Activated T-cell treated with anti-CD3 and anti-CD28 coated beads, Interleukin-2, amount 50 U/mL, for 72 hours (primary cell): ENCODE data around the gene PRKAG1. TPM values are rescaled to one million over a fixed set of nuclear protein-coding genes. Genes with fewer than 3 reads are reported as not detected.

Source experiments
- ATAC-seq, 2 donors: fragments of 150-1000 bp; cut with Tn5 transposase; replicated peaks in 1 of 2; 2 replicates each; pipeline ENCODE4 v1.10.0; 2021; ENCODE audit warnings: moderate library complexity in 2 of 2, mild to moderate bottlenecking in 1 of 2
- DNase-seq, 2 donors: peaks; one replicate each; pipeline ENCODE4 v3.0.0; 2021 to 2022; ENCODE audit warnings: mixed read lengths in 1 of 2
- H3K27ac Mint-ChIP-seq: one replicate; pipeline ENCODE4 v1.8.0; 2022; ENCODE audit warnings: mild to moderate bottlenecking, moderate library complexity, mixed read lengths
- H3K27me3 Mint-ChIP-seq: one replicate; pipeline ENCODE4 v1.8.0; 2022; ENCODE audit warnings: low read depth, mixed read lengths
- H3K36me3 Mint-ChIP-seq, 2 donors: one replicate each; pipeline ENCODE4 v1.8.0; 2022; ENCODE audit warnings: mixed read lengths in 2 of 2, mild to moderate bottlenecking in 1 of 2; ENCODE audit not compliant: insufficient read depth in 2 of 2
- H3K4me1 Mint-ChIP-seq: one replicate; pipeline ENCODE4 v1.8.0; 2022; ENCODE audit warnings: low read depth, mixed read lengths
- H3K4me3 Mint-ChIP-seq, 2 donors: one replicate each; pipeline ENCODE4 v1.8.0; 2022; ENCODE audit warnings: mild to moderate bottlenecking in 2 of 2, mixed read lengths in 2 of 2, moderate library complexity in 2 of 2
- H3K9me3 Mint-ChIP-seq, 2 donors: one replicate each; pipeline ENCODE4 v1.8.0; 2022; ENCODE audit warnings: mixed read lengths in 2 of 2
- total RNA-seq, 2 donors: library from RNA; stranded (reverse); gene quantifications; one replicate each; pipeline ENCODE4 v1.2.3, GENCODE V29; 2022

Gene PRKAG1
- total RNA-seq, 2 donors from 2014 or later, result 66.1 to 79.3 TPM

DNA sequence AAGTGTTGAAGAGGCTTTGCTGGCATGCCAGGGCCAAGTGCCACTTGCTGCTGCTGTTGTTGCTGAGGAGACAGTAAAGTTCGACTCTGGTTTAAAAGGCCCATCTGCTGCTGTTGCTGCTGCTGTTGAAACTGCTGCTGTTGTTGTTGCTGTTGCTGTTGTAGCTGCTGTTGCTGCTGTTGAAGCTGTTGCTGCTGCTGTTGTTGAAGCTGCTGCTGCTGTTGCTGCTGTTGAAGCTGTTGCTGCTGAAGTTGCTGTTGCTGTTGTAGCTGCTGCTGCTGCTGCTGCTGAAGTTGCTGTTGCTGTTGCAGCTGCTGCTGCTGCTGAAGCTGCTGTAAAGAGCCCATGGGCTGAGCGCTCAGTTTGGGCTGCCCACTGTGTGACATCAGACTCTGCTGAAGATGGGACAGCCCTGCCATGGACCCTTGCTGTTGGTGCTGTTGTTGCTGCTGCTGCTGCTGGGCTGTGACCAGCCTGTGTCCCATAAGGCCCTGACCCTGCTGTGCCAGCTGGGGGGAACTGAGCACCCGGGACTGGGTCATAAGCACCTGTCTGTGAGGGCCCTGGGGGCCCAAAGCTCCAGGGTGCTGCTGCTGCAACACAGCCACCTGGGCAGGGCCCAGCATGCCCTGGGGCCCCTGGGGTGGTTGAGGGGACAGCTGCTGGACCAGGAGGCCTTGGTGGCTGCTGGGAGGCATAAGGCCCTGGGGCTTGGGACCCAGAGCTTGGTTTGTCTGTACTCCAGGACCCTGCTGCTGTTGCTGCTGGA lies 14.3 kb upstream of the PRKAG1 start:
- Mint-ChIP-seq H3K27me3 (no peaks in the 10 kb centered on the region), H3K4me3 (no peak overlapping the region), H3K27ac (no peak overlapping the region), H3K36me3 (peaks cover 3 to 19% of the 10 kb centered on the region in 2 donors), H3K9me3 (no peaks in the 10 kb centered on the region), H3K4me1 (no peaks in the 10 kb centered on the region)
- ATAC-seq (no peak), DNase-seq (no peak)

DNA sequence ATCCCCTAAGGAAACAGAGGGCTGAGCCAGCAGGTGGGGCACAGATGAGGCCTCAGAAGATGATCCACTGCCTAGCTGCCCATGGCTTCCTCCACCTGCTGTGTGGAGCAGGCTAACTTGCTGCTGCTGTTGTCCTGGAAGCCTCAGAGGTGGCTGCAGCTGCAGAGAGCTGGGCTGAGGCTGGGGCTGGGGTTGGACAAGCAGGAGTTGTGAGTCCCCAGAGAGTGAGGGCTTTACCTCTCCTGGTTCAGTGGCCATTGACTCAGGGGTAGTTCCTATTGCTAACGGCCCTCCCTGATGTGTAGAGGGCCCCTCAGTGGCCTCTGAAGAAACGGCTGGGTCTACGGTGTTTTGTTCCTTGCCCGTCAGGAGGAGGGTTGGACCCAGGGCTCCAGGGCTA lies 13.7 kb upstream of the PRKAG1 start:
- no peak for ATAC-seq
- Mint-ChIP-seq H3K4me1 (no peaks in the 10 kb centered on the region), H3K36me3 (peaks cover 4 to 19% of the 10 kb centered on the region in 2 donors), H3K27me3 (no peaks in the 10 kb centered on the region), H3K4me3 (no peak overlapping the region), H3K27ac (no peak overlapping the region), H3K9me3 (no peaks in the 10 kb centered on the region)
- no peak for DNase-seq

DNA sequence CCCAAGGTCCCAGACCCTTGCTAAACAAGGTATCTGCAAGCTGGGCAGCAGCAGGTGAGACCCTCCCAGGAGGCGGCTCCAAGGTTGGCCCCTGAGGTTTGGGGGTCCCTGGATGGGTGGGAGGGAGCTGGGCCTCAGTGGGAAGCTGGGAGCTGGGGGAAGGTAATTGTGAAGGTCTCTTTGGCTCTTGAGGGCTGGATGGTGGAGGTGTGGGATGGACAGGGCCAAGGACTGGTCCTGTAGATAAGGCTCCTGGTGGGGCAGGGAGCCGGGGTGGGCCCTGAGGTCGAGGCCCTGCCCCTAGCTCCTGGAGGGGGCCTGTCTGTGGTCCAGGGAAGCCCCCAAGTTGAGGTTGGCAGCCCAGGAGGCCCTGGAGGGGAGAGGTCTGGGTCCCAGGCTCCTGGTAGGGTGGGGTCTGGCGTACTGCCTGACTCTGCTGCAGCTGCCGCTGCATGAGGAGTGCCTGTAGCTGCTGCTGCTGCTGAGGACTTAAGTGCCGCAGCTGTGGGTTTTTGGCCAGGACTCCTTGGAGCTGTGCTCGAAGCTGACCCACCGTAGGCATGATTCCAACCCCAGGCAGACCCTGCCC lies 13.1 kb upstream of the PRKAG1 start:
- H3K27me3 Mint-ChIP-seq, result no peaks in the 10 kb centered on the region
- ATAC-seq, result no peak
- no peak for DNase-seq
- H3K36me3 Mint-ChIP-seq, result peaks cover 4 to 16% of the 10 kb centered on the region in 2 donors
- H3K9me3 Mint-ChIP-seq, result no peaks in the 10 kb centered on the region
- no peak overlapping the region for H3K27ac Mint-ChIP-seq
- H3K4me1 Mint-ChIP-seq, result no peaks in the 10 kb centered on the region
- no peak overlapping the region for H3K4me3 Mint-ChIP-seq

DNA sequence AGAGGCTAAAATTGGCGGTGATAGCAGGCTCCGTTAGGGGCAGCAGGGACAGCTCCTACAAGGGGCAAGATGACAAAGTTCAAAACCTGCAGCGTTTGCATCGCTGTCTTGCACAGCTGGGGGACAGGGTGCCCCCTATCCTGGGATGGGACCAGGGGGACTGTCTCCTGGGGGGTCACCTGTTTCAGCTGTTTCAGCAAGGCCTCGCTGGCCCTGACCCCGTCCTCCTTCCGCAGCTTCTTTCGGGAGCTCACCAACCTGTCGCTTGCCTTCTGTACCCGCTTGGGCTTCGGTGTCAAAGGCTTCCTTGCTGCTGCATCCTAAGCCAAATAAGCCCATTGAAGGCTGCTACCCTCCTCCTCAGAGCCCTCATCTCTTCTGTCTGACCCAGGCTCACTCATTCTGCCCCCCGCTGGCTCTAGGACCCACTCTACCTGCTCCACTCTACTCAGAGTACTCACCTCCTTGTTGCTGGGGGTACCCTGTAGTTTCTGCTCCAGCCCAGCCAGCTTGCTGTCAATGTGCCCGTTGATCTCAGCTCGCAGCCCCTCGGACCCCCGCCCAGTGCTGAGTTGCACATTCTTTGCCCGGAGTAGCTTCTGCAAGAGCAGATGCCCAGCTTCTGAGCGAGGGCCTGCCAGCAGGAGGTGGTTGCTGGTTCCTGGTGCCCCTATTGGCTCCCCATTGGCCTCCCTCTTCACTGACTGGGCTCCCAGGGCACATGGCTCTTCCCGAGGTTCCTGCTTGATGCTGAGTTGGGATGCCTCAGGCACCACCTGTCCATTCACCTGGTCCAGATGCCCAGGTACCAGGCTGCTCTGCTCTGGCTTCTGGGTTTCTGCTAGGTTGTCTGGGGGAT lies 12.4 kb upstream of the PRKAG1 start:
- no peak overlapping the region for H3K4me3 Mint-ChIP-seq
- peaks cover 4 to 14% of the 10 kb centered on the region in 2 donors for H3K36me3 Mint-ChIP-seq
- DNase-seq (no peak), ATAC-seq (no peak)
- no peaks in the 10 kb centered on the region for H3K4me1 Mint-ChIP-seq
- H3K27ac Mint-ChIP-seq, result peak overlapping the region; percentile 13
- no peaks in the 10 kb centered on the region for H3K27me3 Mint-ChIP-seq
- H3K9me3 Mint-ChIP-seq, result no peaks in the 10 kb centered on the region

DNA sequence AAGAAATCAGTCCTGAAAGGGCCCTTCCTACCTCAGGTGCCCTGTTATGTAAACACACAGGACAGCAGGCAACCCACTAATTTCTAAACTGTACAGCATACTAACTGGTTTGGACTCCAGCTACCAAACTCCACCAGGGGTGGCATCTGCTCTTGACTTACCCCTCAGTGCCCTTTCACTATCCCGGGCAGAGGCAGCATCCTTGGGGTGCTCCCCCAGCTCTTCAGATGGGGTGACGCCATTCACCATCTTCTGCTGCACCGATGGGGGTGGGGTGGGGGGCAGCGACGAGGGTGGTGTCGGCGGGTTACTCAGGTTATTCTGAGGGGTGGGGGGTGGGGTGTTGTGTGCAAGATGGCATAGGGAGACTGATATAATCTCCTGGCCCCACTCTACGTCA lies 11.5 kb upstream of the PRKAG1 start:
- no peak overlapping the region for H3K27ac Mint-ChIP-seq
- no peaks in the 10 kb centered on the region for H3K4me1 Mint-ChIP-seq
- H3K4me3 Mint-ChIP-seq, result no peak overlapping the region
- no peak for ATAC-seq
- H3K36me3 Mint-ChIP-seq, result peaks cover 4 to 13% of the 10 kb centered on the region in 2 donors
- no peaks in the 10 kb centered on the region for H3K9me3 Mint-ChIP-seq
- DNase-seq, result no peak
- no peaks in the 10 kb centered on the region for H3K27me3 Mint-ChIP-seq

DNA sequence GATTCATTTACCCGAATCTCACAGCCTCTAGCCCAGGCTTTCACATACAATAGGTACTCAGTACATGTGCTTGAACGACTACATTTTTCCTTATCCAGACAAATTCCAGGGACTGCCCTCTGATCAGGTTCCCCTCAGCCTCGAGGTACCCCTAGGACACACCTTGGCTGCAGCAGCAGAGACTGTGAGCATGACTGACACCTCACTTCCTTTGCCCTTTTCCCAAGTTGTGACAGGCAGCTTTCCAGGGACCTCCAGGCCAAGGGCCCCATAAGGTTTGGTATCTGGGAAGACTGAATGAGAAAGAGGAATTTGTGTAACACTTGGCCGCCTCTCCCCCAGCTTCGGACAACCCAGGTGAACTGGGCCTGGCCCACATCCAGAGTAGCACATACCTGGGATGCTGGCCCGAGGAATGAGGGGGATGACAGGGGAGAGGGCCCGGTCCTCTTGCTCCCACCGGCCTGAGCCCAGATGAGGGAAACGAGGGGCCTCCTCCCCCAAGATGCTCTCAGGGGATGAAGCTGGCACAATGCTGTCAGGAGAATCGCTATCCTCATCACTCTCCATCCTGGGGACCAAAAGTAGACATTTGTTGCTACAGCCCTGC lies 10.2 kb upstream of the PRKAG1 start:
- Mint-ChIP-seq H3K4me3 (no peak overlapping the region), H3K27ac (no peak overlapping the region), H3K27me3 (no peaks in the 10 kb centered on the region), H3K36me3 (peaks cover 4 to 11% of the 10 kb centered on the region in 2 donors), H3K9me3 (no peaks in the 10 kb centered on the region), H3K4me1 (no peaks in the 10 kb centered on the region)
- DNase-seq (no peak), ATAC-seq (no peak)

DNA sequence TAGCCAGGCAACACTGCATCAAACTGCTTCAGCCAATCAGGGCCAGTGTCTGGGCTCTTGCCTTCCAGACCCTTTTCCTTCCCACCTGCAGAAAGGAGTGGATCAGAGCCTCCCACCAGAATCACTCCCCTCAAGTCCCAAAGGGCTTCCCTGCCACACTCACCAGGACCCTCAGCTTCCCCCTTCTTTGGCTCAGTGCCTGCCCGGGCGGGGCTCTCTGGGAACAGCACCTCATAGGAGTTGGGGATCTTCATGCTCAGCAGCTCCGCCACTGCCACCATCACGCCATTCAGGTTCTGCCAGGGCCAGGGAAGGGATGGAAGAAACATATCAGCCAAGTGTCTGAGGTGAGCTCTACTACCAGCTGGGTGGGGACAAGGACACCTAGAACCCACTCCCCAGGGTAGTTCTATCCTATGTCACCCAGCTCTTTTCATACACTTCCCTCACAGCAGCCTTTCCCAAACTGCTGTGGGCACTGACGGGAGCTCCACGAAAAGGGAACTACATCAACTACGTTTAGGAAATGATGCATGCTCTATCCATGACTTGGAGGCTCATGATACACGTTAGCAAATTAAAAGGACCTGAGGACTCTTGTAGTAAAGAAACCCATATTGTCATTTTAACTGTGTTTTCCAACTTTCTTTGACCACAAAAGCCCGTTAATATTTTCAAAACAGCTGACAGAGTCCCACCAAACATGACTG lies 9.4 kb upstream of the PRKAG1 start:
- peaks cover 4 to 11% of the 10 kb centered on the region in 2 donors for H3K36me3 Mint-ChIP-seq
- peak overlapping the region; percentile 30 for H3K27ac Mint-ChIP-seq

DNA sequence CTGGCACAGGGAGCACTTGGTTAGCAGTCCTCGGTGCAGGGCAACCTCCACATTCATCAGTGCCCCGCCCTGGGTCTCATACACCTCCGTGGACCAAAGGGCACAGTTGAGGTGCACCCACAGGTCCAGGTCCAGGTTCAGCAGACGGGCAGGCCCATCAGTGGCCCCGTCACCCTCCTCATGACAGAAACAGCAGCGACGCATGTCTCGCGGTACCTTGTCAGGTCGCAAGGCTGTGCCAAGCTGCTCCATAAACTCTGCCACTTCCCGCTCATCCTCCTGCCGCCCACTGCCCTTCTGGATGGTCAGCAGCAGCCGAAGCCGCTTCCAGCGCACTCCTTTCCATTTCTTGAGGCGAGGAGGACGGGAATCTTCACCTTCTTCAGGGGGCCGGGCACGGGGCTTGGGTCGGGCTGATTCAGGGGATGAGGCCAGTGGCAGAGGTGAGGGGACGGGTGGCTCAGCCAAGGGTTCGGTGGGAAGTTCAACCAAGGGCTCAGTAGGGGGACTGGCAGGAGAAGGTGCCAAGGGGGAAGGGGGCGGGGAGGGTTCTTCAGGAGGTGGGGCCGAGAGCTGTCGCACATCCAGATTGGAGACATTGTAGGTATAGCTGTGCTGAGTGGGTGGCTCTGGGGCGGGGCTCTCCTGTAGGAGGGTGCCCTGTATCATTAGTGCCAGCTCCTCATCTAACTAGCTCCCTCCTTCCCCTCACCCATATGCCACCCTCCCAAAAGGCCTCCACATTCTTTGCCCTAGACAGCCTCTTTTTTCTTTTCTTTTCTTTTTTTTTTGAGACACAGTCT lies 8.3 kb upstream of the PRKAG1 start:
- no peak overlapping the region for H3K4me3 Mint-ChIP-seq
- H3K9me3 Mint-ChIP-seq, result no peaks in the 10 kb centered on the region
- no peaks in the 10 kb centered on the region for H3K27me3 Mint-ChIP-seq
- H3K27ac Mint-ChIP-seq, result no peak overlapping the region
- no peak for DNase-seq
- peaks cover 4 to 11% of the 10 kb centered on the region in 2 donors for H3K36me3 Mint-ChIP-seq
- no peaks in the 10 kb centered on the region for H3K4me1 Mint-ChIP-seq
- ATAC-seq, result no peak

More for the DNA sequence above, 9.4 kb upstream of the PRKAG1 start:
- no peaks in the 10 kb centered on the region for H3K27me3 Mint-ChIP-seq
- no peak for ATAC-seq
- no peaks in the 10 kb centered on the region for H3K9me3 Mint-ChIP-seq
- H3K4me1 Mint-ChIP-seq, result no peaks in the 10 kb centered on the region
- no peak overlapping the region for H3K4me3 Mint-ChIP-seq
- no peak for DNase-seq

DNA sequence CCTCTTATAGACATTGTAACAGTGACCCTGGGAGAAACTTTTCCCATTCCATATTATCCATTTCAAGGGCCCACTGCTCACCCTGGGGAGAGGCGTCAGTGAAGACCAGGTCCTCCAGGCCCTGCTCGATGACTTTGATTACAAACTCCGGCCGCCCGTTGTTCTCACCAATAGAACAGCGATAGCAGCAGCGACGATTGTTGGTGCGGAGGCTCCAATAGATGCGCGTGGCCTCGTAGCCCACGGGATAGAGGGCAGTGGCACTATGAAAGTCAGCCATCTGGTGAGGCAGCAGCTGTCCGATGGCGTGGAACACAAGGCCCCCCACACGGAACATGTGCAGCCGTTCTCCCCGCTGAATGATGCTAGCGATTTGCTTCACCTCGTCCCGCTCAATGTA lies 7.5 kb upstream of the PRKAG1 start:
- no peak overlapping the region for H3K4me3 Mint-ChIP-seq
- ATAC-seq (no peak), DNase-seq (no peak)
- H3K9me3 Mint-ChIP-seq, result no peaks in the 10 kb centered on the region
- H3K27ac Mint-ChIP-seq, result peak overlapping the region; percentile 11
- H3K27me3 Mint-ChIP-seq, result no peaks in the 10 kb centered on the region
- peaks cover 4 to 11% of the 10 kb centered on the region in 2 donors for H3K36me3 Mint-ChIP-seq
- no peaks in the 10 kb centered on the region for H3K4me1 Mint-ChIP-seq

DNA sequence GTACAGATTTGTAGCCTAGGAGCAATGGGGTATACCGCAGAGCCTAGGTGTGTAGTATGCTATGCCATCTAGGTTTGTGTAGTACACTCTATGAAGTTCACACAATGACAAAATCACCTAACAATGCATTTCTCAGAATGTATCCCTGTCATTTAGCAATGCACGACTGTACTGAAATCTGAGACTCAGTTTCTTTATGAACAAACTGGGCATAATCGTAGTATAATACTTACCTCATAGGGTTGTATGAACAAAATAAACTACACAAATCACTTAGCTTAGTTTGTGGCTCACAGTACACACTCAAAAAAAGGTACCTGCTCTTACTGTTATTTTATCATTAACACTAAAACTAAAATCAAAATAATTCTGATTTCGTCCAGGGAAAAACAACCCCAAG lies 6.9 kb upstream of the PRKAG1 start:
- Mint-ChIP-seq H3K36me3 (peaks cover 4 to 11% of the 10 kb centered on the region in 2 donors), H3K4me1 (no peaks in the 10 kb centered on the region), H3K27me3 (no peaks in the 10 kb centered on the region), H3K4me3 (peak overlapping the region in 1 of 2 donors; percentile 11), H3K9me3 (no peaks in the 10 kb centered on the region), H3K27ac (peak overlapping the region; percentile 11)
- ATAC-seq (peak; percentile 42 to 74), DNase-seq (no peak)

DNA sequence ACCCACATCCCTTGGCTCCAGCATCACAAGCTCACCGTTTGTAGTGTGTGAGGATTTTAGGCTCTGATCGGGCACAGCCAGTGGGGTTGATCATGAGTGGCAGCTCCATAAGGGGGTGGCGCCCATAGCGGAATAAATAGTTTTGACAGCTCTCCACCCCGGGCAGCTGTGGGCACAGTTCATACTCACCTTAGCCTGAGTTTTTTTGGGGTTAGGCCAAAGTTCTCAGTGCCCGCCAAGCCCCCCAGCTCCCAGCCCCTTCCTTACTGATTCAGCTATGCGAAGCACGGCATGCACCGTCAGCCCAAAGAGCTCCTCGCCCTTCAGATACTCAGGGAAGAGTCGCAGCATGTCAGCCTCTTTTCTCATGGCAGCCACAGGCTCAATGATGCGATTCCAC lies 6.0 kb upstream of the PRKAG1 start:
- Mint-ChIP-seq H3K4me1 (peaks cover 6% of the 10 kb centered on the region), H3K4me3 (no peak overlapping the region), H3K27ac (peak overlapping the region; percentile 56), H3K27me3 (no peaks in the 10 kb centered on the region), H3K9me3 (no peaks in the 10 kb centered on the region), H3K36me3 (peaks cover 4 to 11% of the 10 kb centered on the region in 2 donors)
- no peak for ATAC-seq
- no peak for DNase-seq

DNA sequence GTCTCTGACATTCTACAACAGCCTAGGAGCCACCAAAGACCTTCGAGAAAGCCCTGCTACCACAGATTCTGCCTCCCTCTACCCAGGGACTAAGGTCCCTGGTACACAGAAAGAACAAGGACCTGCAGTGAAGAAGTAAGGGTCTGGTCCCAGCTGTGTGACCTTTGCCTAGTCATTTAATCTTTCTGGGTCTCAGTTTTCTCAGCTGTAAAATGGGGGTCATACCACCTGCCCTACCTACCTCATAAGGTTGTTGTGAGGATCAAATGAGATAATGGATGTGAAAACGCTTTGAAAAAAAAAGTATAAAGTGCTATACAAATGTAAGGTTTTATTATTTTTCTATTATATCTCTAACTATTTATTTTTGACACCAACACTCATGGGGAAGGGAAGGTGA lies 5.2 kb upstream of the PRKAG1 start:
- no peak overlapping the region for H3K27ac Mint-ChIP-seq
- H3K27me3 Mint-ChIP-seq, result no peaks in the 10 kb centered on the region
- H3K36me3 Mint-ChIP-seq, result peaks cover 4 to 11% of the 10 kb centered on the region in 2 donors
- DNase-seq (no peak), ATAC-seq (no peak)
- H3K4me3 Mint-ChIP-seq, result no peak overlapping the region
- no peaks in the 10 kb centered on the region for H3K9me3 Mint-ChIP-seq
- peaks cover 13% of the 10 kb centered on the region for H3K4me1 Mint-ChIP-seq
